ENCODE data around the gene SLC12A5. TPM values are rescaled to one million over a fixed set of nuclear protein-coding genes. Genes with fewer than 3 reads are reported as not detected.

SLC12A5 gene
- total and polyA plus RNA-seq, 2 donors (not counting 1 experiment from before 2014, with no cell fraction given), result 0.32 TPM; not detected in 1

GRCh38 chr20:46076806-46077205, 47.8 kb downstream of the SLC12A5 start:
- peaks cover 17% of the 10 kb centered on the region for H3K4me1 Mint-ChIP-seq
- H3K4me3 Mint-ChIP-seq, result no peak overlapping the region
- Histone ChIP-seq H3K27ac (ENCODE audit: low read length in 2 of 2) (no peak overlapping the region), H3K79me2 (ENCODE audit: control insufficient read depth, insufficient read depth, low read length) (peaks cover 61% of the 10 kb centered on the region), H3K9ac (ENCODE audit: low read length) (no peak overlapping the region), H3K9me3 (ENCODE audit: control extremely low read depth in 1 of 3, control insufficient read depth in 2 of 3, insufficient read depth in 1 of 3, low read length in 2 of 3) (no peaks in the 10 kb centered on the region), H3K4me1 (ENCODE audit: control insufficient read depth in 2 of 2, insufficient read depth in 2 of 2, low read length in 2 of 2) (no peaks in the 10 kb centered on the region), H3K27me3 (replicated peaks in 1 of 4; ENCODE audit: control extremely low read depth in 1 of 4, control insufficient read depth in 3 of 4, insufficient read depth in 4 of 4, low read length in 3 of 4) (no peaks in the 10 kb centered on the region), H3K4me2 (replicated peaks; ENCODE audit: low read depth, low read length, poor library complexity, severe bottlenecking) (no peak overlapping the region), H4K20me1 (ENCODE audit: control insufficient read depth, insufficient read depth, low read length, poor library complexity, severe bottlenecking) (peaks cover 91% of the 10 kb centered on the region), H2AFZ (ENCODE audit: insufficient read depth, low read depth, low read length, poor library complexity, severe bottlenecking) (no peak overlapping the region), H3K4me3 (ENCODE audit: control extremely low read depth in 1 of 5, extremely low read depth in 1 of 5, insufficient read depth in 1 of 5, low read depth in 2 of 5, low read length in 4 of 5) (no peak overlapping the region), H3K36me3 (replicated peaks in 1 of 2; ENCODE audit: control extremely low read depth in 1 of 2, control insufficient read depth in 1 of 2, extremely low read depth in 1 of 2, insufficient read depth in 2 of 2, low read length in 1 of 2) (peaks cover 4 to 63% of the 10 kb centered on the region in 2 experiments)
- ChIA-PET CTCF (interaction anchor here (1.2 kb wide), 1 partner anchor 10 kb away, joined by 3 read pairs; no protein-coding TSS in a partner anchor), POLR2A (no interaction called here)
- no peak for DNase-seq
- no peak for TF ChIP-seq EZH2 (IDR thresholded peaks at IDR 0.05; ENCODE audit: borderline replicate concordance, insufficient read depth, low read depth, low read length, poor library complexity, severe bottlenecking)
- TF ChIP-seq, protein P1, sequence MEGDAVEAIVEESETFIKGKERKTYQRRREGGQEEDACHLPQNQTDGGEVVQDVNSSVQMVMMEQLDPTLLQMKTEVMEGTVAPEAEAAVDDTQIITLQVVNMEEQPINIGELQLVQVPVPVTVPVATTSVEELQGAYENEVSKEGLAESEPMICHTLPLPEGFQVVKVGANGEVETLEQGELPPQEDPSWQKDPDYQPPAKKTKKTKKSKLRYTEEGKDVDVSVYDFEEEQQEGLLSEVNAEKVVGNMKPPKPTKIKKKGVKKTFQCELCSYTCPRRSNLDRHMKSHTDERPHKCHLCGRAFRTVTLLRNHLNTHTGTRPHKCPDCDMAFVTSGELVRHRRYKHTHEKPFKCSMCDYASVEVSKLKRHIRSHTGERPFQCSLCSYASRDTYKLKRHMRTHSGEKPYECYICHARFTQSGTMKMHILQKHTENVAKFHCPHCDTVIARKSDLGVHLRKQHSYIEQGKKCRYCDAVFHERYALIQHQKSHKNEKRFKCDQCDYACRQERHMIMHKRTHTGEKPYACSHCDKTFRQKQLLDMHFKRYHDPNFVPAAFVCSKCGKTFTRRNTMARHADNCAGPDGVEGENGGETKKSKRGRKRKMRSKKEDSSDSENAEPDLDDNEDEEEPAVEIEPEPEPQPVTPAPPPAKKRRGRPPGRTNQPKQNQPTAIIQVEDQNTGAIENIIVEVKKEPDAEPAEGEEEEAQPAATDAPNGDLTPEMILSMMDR (IDR thresholded peaks at IDR 0.05), result no peak
- H3K27me3 Mint-ChIP-seq, result no peaks in the 10 kb centered on the region
- no peaks in the 10 kb centered on the region for H3K9me3 Mint-ChIP-seq (ENCODE audit: insufficient read depth)
- no peak overlapping the region for H3K27ac Mint-ChIP-seq
- WGBS (ENCODE audit: insufficient coverage), result no CpG with 5 or more reads among the region's 7 CpGs
- intact Hi-C loops (cut with micrococcal nuclease), result no loop called here
- ATAC-seq (ENCODE audit: low read depth), result no peak

- Mint-ChIP-seq H3K9me3 (ENCODE audit: insufficient read depth) (no peaks in the 10 kb centered on the region), H3K4me1 (peaks cover 24% of the 10 kb centered on the region), H3K4me3 (no peak overlapping the region), H3K27ac (no peak overlapping the region), H3K27me3 (no peaks in the 10 kb centered on the region)
- no peak overlapping the region for H3K4me3 ChIP-seq (ENCODE audit: control extremely low read depth in 1 of 5, extremely low read depth in 1 of 5, insufficient read depth in 1 of 5, low read depth in 2 of 5, low read length in 4 of 5)
- no peak overlapping the region for H3K9ac ChIP-seq (ENCODE audit: low read length)
- H3K27me3 ChIP-seq (replicated peaks in 1 of 4; ENCODE audit: control extremely low read depth in 1 of 4, control insufficient read depth in 3 of 4, insufficient read depth in 4 of 4, low read length in 3 of 4), result no peaks in the 10 kb centered on the region
- peaks cover 4 to 62% of the 10 kb centered on the region in 2 experiments for H3K36me3 ChIP-seq (replicated peaks in 1 of 2; ENCODE audit: control extremely low read depth in 1 of 2, control insufficient read depth in 1 of 2, extremely low read depth in 1 of 2, insufficient read depth in 2 of 2, low read length in 1 of 2)
- intact Hi-C loops (cut with micrococcal nuclease), result no loop called here
- DNase-seq, result no peak
- no peak for ATAC-seq (ENCODE audit: low read depth)
- H3K79me2 ChIP-seq (ENCODE audit: control insufficient read depth, insufficient read depth, low read length), result peaks cover 62% of the 10 kb centered on the region
- H3K4me1 ChIP-seq (ENCODE audit: control insufficient read depth in 2 of 2, insufficient read depth in 2 of 2, low read length in 2 of 2), result no peaks in the 10 kb centered on the region
- no peaks in the 10 kb centered on the region for H3K9me3 ChIP-seq (ENCODE audit: control extremely low read depth in 1 of 3, control insufficient read depth in 2 of 3, insufficient read depth in 1 of 3, low read length in 2 of 3)
- H3K4me2 ChIP-seq (replicated peaks; ENCODE audit: low read depth, low read length, poor library complexity, severe bottlenecking), result no peak overlapping the region
- no peak for TF ChIP-seq EZH2 (IDR thresholded peaks at IDR 0.05; ENCODE audit: borderline replicate concordance, insufficient read depth, low read depth, low read length, poor library complexity, severe bottlenecking)
- TF ChIP-seq, protein P1 (IDR thresholded peaks at IDR 0.05), result no peak
- CTCF ChIA-PET, result interaction anchor here (0.5 to 1.0 kb wide), 2 partner anchors 49 to 51 kb away, joined by 3 read pairs; no protein-coding TSS in a partner anchor
- H4K20me1 ChIP-seq (ENCODE audit: control insufficient read depth, insufficient read depth, low read length, poor library complexity, severe bottlenecking), result peaks cover 94% of the 10 kb centered on the region
- no peak overlapping the region for H3K27ac ChIP-seq (ENCODE audit: low read length in 2 of 2)
- WGBS (ENCODE audit: insufficient coverage), result 100% methylated on average over 2 of the region's 8 CpGs
- POLR2A ChIA-PET, result no interaction called here
- H2AFZ ChIP-seq (ENCODE audit: insufficient read depth, low read depth, low read length, poor library complexity, severe bottlenecking), result no peak overlapping the region
Observed at GRCh38 chr20:46077642-46078305, 48.8 kb downstream of the SLC12A5 start.
